Thoracic aorta (tissue), 2 donors: ENCODE data around the gene SPESP1. TPM values are rescaled to one million over a fixed set of nuclear protein-coding genes. Genes with fewer than 3 reads are reported as not detected.

Experiments
- ATAC-seq: fragments of 150-250 bp; one replicate; pipeline ENCODE4 v1.8.0; 2017; ENCODE audit warnings: low read depth; ENCODE audit not compliant: insufficient number of reproducible peaks, low FRiP score
- DNase-seq: peaks from one replicate; pipeline ENCODE4 v3.0.0-alpha.2; 2020; ENCODE audit warnings: low spot score
- H3K27ac ChIP-seq, 2 donors: fragments of 200-600 bp; sonication (generic); 1 replicate in 1 of 2; 2 replicates in 1 of 2; pipeline ENCODE4 v1.5.1; 2016; ENCODE audit warnings: mild to moderate bottlenecking in 2 of 2, moderate library complexity in 2 of 2
- H3K27me3 ChIP-seq: fragments of 200-600 bp; sonication (generic); replicated peaks from 2 replicates; pipeline ENCODE4 v1.6.0; 2016; ENCODE audit warnings: mild to moderate bottlenecking; ENCODE audit not compliant: insufficient read depth
- H3K36me3 ChIP-seq: fragments of 200-600 bp; sonication (generic); one replicate; pipeline ENCODE4 v1.5.1; 2016
- H3K4me1 ChIP-seq, 2 donors: fragments of 200-600 bp; sonication (generic); 1 replicate in 1 of 2; 2 replicates in 1 of 2; pipeline versions ENCODE4 v1.5.1 to v1.6.0; 2016; ENCODE audit warnings: low read depth in 2 of 2, mild to moderate bottlenecking in 1 of 2; ENCODE audit not compliant: control insufficient read depth in 1 of 2
- H3K4me3 ChIP-seq: fragments of 200-600 bp; sonication (generic); 2 replicates; pipeline ENCODE4 v1.5.1; 2016; ENCODE audit warnings: mild to moderate bottlenecking
- H3K9me3 ChIP-seq: fragments of 200-600 bp; sonication (generic); 2 replicates; pipeline ENCODE4 v1.5.1; 2016
- CTCF ChIP-seq: fragments of 200-600 bp; sonication (generic); IDR thresholded peaks from one replicate; pipeline ENCODE4 v1.5.1; 2019; ENCODE audit warnings: antibody characterized with exemption
- total RNA-seq, 2 donors: library from RNA; depleted of rRNA; stranded (reverse); fragments of >200 nt; gene quantifications; one replicate each; pipeline versions ENCODE4 v1.1.0 to v1.2.3, GENCODE V29; 2016

SPESP1 gene
- total RNA-seq, 2 donors from 2014 or later: 2.7 to 3.3 TPM

GRCh38 chr15:68933001-68933400, 2.7 kb downstream of the SPESP1 start:
- ATAC-seq (no peak), DNase-seq (no peak)
- no peak overlapping the region for H3K4me3 ChIP-seq

GRCh38 chr15:68934341-68934740, 4.0 kb downstream of the SPESP1 start:
- TF ChIP-seq CTCF: no peak
- no peaks in the 10 kb centered on the region for H3K9me3 ChIP-seq
- H3K27ac ChIP-seq: no peak overlapping the region
- DNase-seq (no peak), ATAC-seq (no peak)
- H3K4me3 ChIP-seq: no peak overlapping the region
- H3K27me3 ChIP-seq: no peaks in the 10 kb centered on the region
- H3K36me3 ChIP-seq: no peaks in the 10 kb centered on the region
- H3K4me1 ChIP-seq: no peaks in the 10 kb centered on the region

More at GRCh38 chr15:68933001-68933400, 2.7 kb downstream of the SPESP1 start:
- TF ChIP-seq CTCF: no peak
- Histone ChIP-seq H3K27me3 (no peaks in the 10 kb centered on the region), H3K4me1 (no peaks in the 10 kb centered on the region), H3K27ac (no peak overlapping the region), H3K9me3 (no peaks in the 10 kb centered on the region), H3K36me3 (no peaks in the 10 kb centered on the region)

GRCh38 chr15:68935400-68935937, 5.1 kb downstream of the SPESP1 start:
- no peak for ATAC-seq
- no peaks in the 10 kb centered on the region for H3K9me3 ChIP-seq
- H3K4me3 ChIP-seq: no peak overlapping the region
- H3K27me3 ChIP-seq: no peaks in the 10 kb centered on the region
- no peak for DNase-seq
- no peak overlapping the region for H3K27ac ChIP-seq
- H3K36me3 ChIP-seq: no peaks in the 10 kb centered on the region
- TF ChIP-seq CTCF: no peak
- no peaks in the 10 kb centered on the region for H3K4me1 ChIP-seq

GRCh38 chr15:68939501-68939900, 9.2 kb downstream of the SPESP1 start:
- no peaks in the 10 kb centered on the region for H3K36me3 ChIP-seq
- no peaks in the 10 kb centered on the region for H3K4me1 ChIP-seq
- TF ChIP-seq CTCF: no peak
- ATAC-seq (no peak), DNase-seq (no peak)
- H3K9me3 ChIP-seq: no peaks in the 10 kb centered on the region
- no peak overlapping the region for H3K4me3 ChIP-seq
- H3K27ac ChIP-seq: no peak overlapping the region
- H3K27me3 ChIP-seq: peaks cover 3% of the 10 kb centered on the region

- Histone ChIP-seq H3K9me3 (peaks cover 2% of the 10 kb centered on the region), H3K4me1 (no peaks in the 10 kb centered on the region), H3K27me3 (no peaks in the 10 kb centered on the region), H3K4me3 (no peak overlapping the region), H3K27ac (no peak overlapping the region), H3K36me3 (no peaks in the 10 kb centered on the region)
- ATAC-seq (no peak), DNase-seq (no peak)
- no peak for TF ChIP-seq CTCF
Measured at GRCh38 chr15:68951813-68952212, 21.5 kb downstream of the SPESP1 start.
